Measurements from ENCODE around the gene NME8.

Gene NME8

GRCh38 chr7:37933018-37933566 is 84.7 kb downstream of the NME8 start:
- no peak for DNase-seq (ENCODE audit: extremely low read depth in 1 of 2, low read depth in 1 of 2)

- no peak for DNase-seq (ENCODE audit: extremely low read depth in 1 of 2, low read depth in 1 of 2)
These were observed 94.7 kb downstream of the NME8 start for GRCh38 chr7:37942934-37943610.

- DNase-seq (ENCODE audit: extremely low read depth in 1 of 2, low read depth in 1 of 2): no peak
These were observed 95.7 kb downstream of the NME8 start for GRCh38 chr7:37943905-37944736.

GRCh38 chr7:37944737-37945054 is 96.3 kb downstream of the NME8 start:
- no peak for DNase-seq (ENCODE audit: extremely low read depth in 1 of 2, low read depth in 1 of 2)

GRCh38 chr7:37945336-37945735 is 96.9 kb downstream of the NME8 start:
- no peak for DNase-seq (ENCODE audit: extremely low read depth in 1 of 2, low read depth in 1 of 2)

GRCh38 chr7:37947138-37947940 is 98.9 kb downstream of the NME8 start:
- DNase-seq (ENCODE audit: extremely low read depth in 1 of 2, low read depth in 1 of 2): no peak

- no peak for DNase-seq (ENCODE audit: extremely low read depth in 1 of 2, low read depth in 1 of 2)
These were observed 99.5 kb downstream of the NME8 start for GRCh38 chr7:37947941-37948210.

Data from activated CD8-positive, alpha-beta memory T cell treated with anti-CD3 and anti-CD28 coated beads for 1 hour (primary cell).